Measurements from ENCODE around the gene WDR86. TPM values are rescaled to one million over a fixed set of nuclear protein-coding genes. Genes with fewer than 3 reads are reported as not detected.

WDR86 gene
- total and polyA plus RNA-seq, 2 experiments from 2014 or later = 9.1 to 59.1 TPM

GRCh38 chr7:151399906-151400305 lies 9.9 kb downstream of the WDR86 start:
- Mint-ChIP-seq H3K27ac (no peak overlapping the region), H3K4me3 (no peak overlapping the region), H3K4me1 (peaks cover 32% of the 10 kb centered on the region), H3K9me3 (no peaks in the 10 kb centered on the region), H3K36me3 (ENCODE audit: low read depth) (peaks cover 10% of the 10 kb centered on the region), H3K27me3 (ENCODE audit: insufficient read depth, low read depth, poor library complexity) (peaks cover 29% of the 10 kb centered on the region)
- Histone ChIP-seq H3K36me3 (ENCODE audit: insufficient read depth) (no peaks in the 10 kb centered on the region), H3K4me2 (no peak overlapping the region), H3K79me2 (replicated peaks; ENCODE audit: insufficient read depth) (no peaks in the 10 kb centered on the region), H3K27ac (ENCODE audit: low read depth) (no peak overlapping the region), H3K27me3 (ENCODE audit: insufficient read depth) (no peaks in the 10 kb centered on the region), H3F3A (replicated peaks; ENCODE audit: low read depth) (peaks cover 10% of the 10 kb centered on the region; the same call in 1 of the 2 replicates), H3K4me1 (ENCODE audit: insufficient read depth) (no peaks in the 10 kb centered on the region), H3K9me2 (ENCODE audit: insufficient read depth) (no peaks in the 10 kb centered on the region), H4K20me1 (replicated peaks; ENCODE audit: insufficient read depth) (no peaks in the 10 kb centered on the region), H3K4me3 (no peak overlapping the region), H2AFZ (no peak overlapping the region)
- ATAC-seq (no peak), DNase-seq (ENCODE audit: low spot score) (no peak)
- no peak for TF ChIP-seq ETS1 (IDR thresholded peaks at IDR 0.05)
- TF ChIP-seq EZH2 (IDR thresholded peaks at IDR 0.05; ENCODE audit: low read depth, unreplicated experiment) = no peak
- TF ChIP-seq STAT1 (IDR thresholded peaks at IDR 0.05; ENCODE audit: unreplicated experiment) = no peak
- TF ChIP-seq JUNB (IDR thresholded peaks at IDR 0.05; ENCODE audit: unreplicated experiment) = no peak
- no peak for TF ChIP-seq NANOG (IDR thresholded peaks at IDR 0.05; ENCODE audit: borderline replicate concordance)
- TF ChIP-seq, protein P1, sequence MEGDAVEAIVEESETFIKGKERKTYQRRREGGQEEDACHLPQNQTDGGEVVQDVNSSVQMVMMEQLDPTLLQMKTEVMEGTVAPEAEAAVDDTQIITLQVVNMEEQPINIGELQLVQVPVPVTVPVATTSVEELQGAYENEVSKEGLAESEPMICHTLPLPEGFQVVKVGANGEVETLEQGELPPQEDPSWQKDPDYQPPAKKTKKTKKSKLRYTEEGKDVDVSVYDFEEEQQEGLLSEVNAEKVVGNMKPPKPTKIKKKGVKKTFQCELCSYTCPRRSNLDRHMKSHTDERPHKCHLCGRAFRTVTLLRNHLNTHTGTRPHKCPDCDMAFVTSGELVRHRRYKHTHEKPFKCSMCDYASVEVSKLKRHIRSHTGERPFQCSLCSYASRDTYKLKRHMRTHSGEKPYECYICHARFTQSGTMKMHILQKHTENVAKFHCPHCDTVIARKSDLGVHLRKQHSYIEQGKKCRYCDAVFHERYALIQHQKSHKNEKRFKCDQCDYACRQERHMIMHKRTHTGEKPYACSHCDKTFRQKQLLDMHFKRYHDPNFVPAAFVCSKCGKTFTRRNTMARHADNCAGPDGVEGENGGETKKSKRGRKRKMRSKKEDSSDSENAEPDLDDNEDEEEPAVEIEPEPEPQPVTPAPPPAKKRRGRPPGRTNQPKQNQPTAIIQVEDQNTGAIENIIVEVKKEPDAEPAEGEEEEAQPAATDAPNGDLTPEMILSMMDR (conservative IDR thresholded peaks at IDR 0.05; ENCODE audit: low read depth in 2 of 2) = no peak
- TF ChIP-seq REST (IDR thresholded peaks at IDR 0.05; ENCODE audit: unreplicated experiment) = no peak
- TF ChIP-seq EZH2phosphoT487 (IDR thresholded peaks at IDR 0.05; ENCODE audit: unreplicated experiment) = no peak
- TF ChIP-seq POLR2AphosphoS5 (IDR thresholded peaks at IDR 0.05; ENCODE audit: low read depth) = no peak
- TF ChIP-seq ZNF462 (CRISPR knock-in tag; IDR thresholded peaks at IDR 0.05) = no peak
- TF ChIP-seq CREB1 (CRISPR knock-in tag; IDR thresholded peaks at IDR 0.05; ENCODE audit: low read depth) = no peak
- no peak for TF ChIP-seq ZNF331 (CRISPR knock-in tag; IDR thresholded peaks at IDR 0.05; ENCODE audit: low read depth)
- no peak for TF ChIP-seq ZNF114 (CRISPR knock-in tag; IDR thresholded peaks at IDR 0.05)

Measured in GM23338 (cell line).